ENCODE data around the gene MTCL1. TPM values are rescaled to one million over a fixed set of nuclear protein-coding genes. Genes with fewer than 3 reads are reported as not detected.
A peak's percentile ranks its signal among the peaks of the same experiment; 100 is the strongest.

Gene MTCL1
- total and polyA plus RNA-seq, 2 experiments from 2014 or later: 10.6 to 19.7 TPM

DNA sequence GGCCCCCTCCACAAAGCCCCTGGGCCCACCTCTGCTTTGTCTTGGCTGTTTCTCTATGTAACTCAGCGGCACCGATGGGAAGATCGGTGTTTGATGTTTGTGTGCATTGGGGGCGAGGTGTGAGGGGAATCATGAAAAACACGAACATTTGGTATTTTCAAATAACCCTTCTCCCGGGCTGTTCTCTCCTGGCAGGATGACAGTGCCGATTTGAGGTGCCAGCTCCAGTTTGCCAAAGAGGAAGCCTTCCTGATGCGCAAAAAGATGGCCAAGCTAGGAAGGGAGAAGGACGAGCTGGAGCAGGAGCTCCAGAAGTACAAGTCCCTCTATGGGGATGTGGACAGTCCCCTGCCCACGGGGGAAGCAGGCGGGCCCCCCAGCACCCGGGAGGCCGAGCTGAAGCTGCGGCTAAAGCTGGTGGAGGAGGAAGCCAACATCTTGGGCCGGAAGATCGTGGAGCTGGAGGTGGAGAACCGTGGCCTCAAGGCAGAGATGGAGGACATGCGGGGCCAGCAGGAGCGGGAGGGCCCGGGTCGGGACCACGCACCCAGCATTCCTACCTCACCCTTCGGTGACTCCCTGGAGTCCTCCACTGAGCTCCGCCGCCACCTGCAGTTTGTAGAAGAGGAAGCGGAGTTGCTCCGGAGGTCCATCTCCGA lies 78.1 kb downstream of the MTCL1 start:
- no peaks in the 10 kb centered on the region for H3K36me3 ChIP-seq (replicated peaks; ENCODE audit: insufficient read depth, low read depth)
- TF ChIP-seq EZH2 (IDR thresholded peaks at IDR 0.05; ENCODE audit: borderline replicate concordance) (no peak), CTCF (IDR thresholded peaks at IDR 0.05; ENCODE audit: poor library complexity) (no peak), EZH2phosphoT487 (IDR thresholded peaks at IDR 0.05; ENCODE audit: low read depth, severe bottlenecking, unreplicated experiment) (no peak)
- H3K27ac ChIP-seq: no peak overlapping the region
- over 99% methylated on average over 28 of the region's 28 CpGs for WGBS (ENCODE audit: low lambda C conversion rate, missing lambda C conversion rate)
- no peaks in the 10 kb centered on the region for H3K9me3 ChIP-seq (ENCODE audit: low read depth)
- H3K9me2 ChIP-seq (replicated peaks; ENCODE audit: insufficient read depth): no peaks in the 10 kb centered on the region
- H3K27me3 ChIP-seq: no peaks in the 10 kb centered on the region
- DNase-seq (ENCODE audit: low spot score): no peak
- H4K20me1 ChIP-seq (ENCODE audit: insufficient read depth, poor library complexity, severe bottlenecking): no peaks in the 10 kb centered on the region
- no peak overlapping the region for H3K4me2 ChIP-seq
- H3K4me1 ChIP-seq (ENCODE audit: insufficient read depth): peaks cover 17% of the 10 kb centered on the region
- H3K4me3 ChIP-seq: no peak overlapping the region
- no peaks in the 10 kb centered on the region for H3K79me2 ChIP-seq
- no peak overlapping the region for H2AFZ ChIP-seq

- Histone ChIP-seq H3K4me2 (no peak overlapping the region), H3K4me1 (ENCODE audit: insufficient read depth) (peaks cover 17% of the 10 kb centered on the region), H3K27ac (no peak overlapping the region), H3K27me3 (no peaks in the 10 kb centered on the region), H2AFZ (no peak overlapping the region), H3K79me2 (no peaks in the 10 kb centered on the region), H3K36me3 (replicated peaks; ENCODE audit: insufficient read depth, low read depth) (no peaks in the 10 kb centered on the region), H3K4me3 (no peak overlapping the region), H4K20me1 (ENCODE audit: insufficient read depth, poor library complexity, severe bottlenecking) (no peaks in the 10 kb centered on the region), H3K9me3 (ENCODE audit: low read depth) (no peaks in the 10 kb centered on the region), H3K9me2 (replicated peaks; ENCODE audit: insufficient read depth) (no peaks in the 10 kb centered on the region)
- DNase-seq (ENCODE audit: low spot score): no peak
- 98% methylated on average over 32 of the region's 35 CpGs for WGBS (ENCODE audit: low lambda C conversion rate, missing lambda C conversion rate)
- no peak for TF ChIP-seq CTCF (IDR thresholded peaks at IDR 0.05; ENCODE audit: poor library complexity)
- no peak for TF ChIP-seq EZH2phosphoT487 (IDR thresholded peaks at IDR 0.05; ENCODE audit: low read depth, severe bottlenecking, unreplicated experiment)
- TF ChIP-seq EZH2 (IDR thresholded peaks at IDR 0.05; ENCODE audit: borderline replicate concordance): no peak
Observed at GRCh38 chr18:8783994-8784530, 78.7 kb downstream of the MTCL1 start.

DNA sequence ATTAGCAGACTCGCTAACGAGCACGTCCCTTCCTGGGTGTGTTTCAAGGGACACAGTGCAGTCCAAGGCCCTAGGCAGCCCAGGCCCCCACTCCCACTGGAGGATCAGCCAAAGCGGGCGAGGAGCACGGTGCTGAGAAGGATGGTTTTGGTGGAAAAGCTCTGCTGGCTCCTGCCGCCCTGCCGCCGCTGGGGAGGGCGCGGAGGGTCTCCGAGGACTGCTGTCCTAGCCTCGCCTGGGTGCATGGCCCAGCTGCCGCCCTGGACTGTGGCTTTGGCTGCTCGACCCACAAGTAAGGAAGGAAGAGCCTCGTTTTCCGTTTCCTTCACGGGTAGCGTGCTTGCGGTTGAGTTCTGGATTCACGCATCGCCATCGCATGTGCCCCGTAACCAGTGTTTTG lies 79.9 kb downstream of the MTCL1 start:
- Histone ChIP-seq H3K4me1 (ENCODE audit: insufficient read depth) (peaks cover 17% of the 10 kb centered on the region), H3K9me3 (ENCODE audit: low read depth) (no peaks in the 10 kb centered on the region), H3K4me3 (no peak overlapping the region), H3K27me3 (no peaks in the 10 kb centered on the region), H3K9me2 (replicated peaks; ENCODE audit: insufficient read depth) (no peaks in the 10 kb centered on the region), H3K4me2 (no peak overlapping the region), H3K27ac (peak overlapping the region; percentile 95), H3K36me3 (replicated peaks; ENCODE audit: insufficient read depth, low read depth) (no peaks in the 10 kb centered on the region), H2AFZ (no peak overlapping the region), H3K79me2 (no peaks in the 10 kb centered on the region), H4K20me1 (ENCODE audit: insufficient read depth, poor library complexity, severe bottlenecking) (no peaks in the 10 kb centered on the region)
- 98% methylated on average over 24 of the region's 24 CpGs for WGBS (ENCODE audit: low lambda C conversion rate, missing lambda C conversion rate)
- no peak for DNase-seq (ENCODE audit: low spot score)
- TF ChIP-seq CTCF (IDR thresholded peaks at IDR 0.05; ENCODE audit: poor library complexity) (no peak), EZH2phosphoT487 (IDR thresholded peaks at IDR 0.05; ENCODE audit: low read depth, severe bottlenecking, unreplicated experiment) (no peak), EZH2 (IDR thresholded peaks at IDR 0.05; ENCODE audit: borderline replicate concordance) (no peak)

Measured in hepatocyte (in vitro differentiated cells).